AG09309 (cell line): ENCODE results near the gene TEPSIN.
A peak's percentile ranks its signal among the peaks of the same experiment; 100 is the strongest.

ENCODE experiments used
- DNase-seq: peaks from one replicate; pipeline ENCODE4 v3.0.0-alpha.2; 2010; ENCODE audit warnings: low read depth
- H3K4me3 ChIP-seq: 2 replicates; pipeline ENCODE4 v1.5.1; 2011; ENCODE audit warnings: mild to moderate bottlenecking, low read depth, low read length, moderate library complexity; ENCODE audit not compliant: control insufficient read depth
- TF ChIP-seq, protein P1 (sequence below): IDR thresholded peaks from 2 replicates; pipeline ENCODE4 v1.5.1; 2011; ENCODE audit warnings: mild to moderate bottlenecking, low read depth, low read length, inconsistent platforms; ENCODE audit not compliant: insufficient read depth, control insufficient read depth; ENCODE audit errors: missing control alignments

TEPSIN gene

DNA sequence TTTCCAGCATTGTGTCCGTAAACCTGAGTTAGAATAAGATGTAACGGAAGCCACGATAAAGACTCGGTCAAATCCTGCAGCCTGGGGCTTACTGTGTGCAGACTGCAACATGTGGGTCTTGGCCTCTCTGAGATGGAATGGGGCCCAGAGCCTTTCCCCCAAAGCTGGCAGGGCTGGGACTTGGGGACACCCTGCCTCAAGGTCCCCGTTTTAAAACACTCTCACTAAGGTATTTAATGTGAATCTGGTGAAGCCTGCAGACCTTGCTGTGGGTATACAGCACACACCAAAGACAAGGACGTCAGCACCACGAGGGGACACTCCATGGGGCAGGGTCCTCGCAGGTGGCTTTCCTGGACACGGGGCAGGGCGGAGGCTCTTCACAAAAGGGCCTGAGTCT, 2.3 kb upstream of the TEPSIN start:
- TF ChIP-seq, protein P1, sequence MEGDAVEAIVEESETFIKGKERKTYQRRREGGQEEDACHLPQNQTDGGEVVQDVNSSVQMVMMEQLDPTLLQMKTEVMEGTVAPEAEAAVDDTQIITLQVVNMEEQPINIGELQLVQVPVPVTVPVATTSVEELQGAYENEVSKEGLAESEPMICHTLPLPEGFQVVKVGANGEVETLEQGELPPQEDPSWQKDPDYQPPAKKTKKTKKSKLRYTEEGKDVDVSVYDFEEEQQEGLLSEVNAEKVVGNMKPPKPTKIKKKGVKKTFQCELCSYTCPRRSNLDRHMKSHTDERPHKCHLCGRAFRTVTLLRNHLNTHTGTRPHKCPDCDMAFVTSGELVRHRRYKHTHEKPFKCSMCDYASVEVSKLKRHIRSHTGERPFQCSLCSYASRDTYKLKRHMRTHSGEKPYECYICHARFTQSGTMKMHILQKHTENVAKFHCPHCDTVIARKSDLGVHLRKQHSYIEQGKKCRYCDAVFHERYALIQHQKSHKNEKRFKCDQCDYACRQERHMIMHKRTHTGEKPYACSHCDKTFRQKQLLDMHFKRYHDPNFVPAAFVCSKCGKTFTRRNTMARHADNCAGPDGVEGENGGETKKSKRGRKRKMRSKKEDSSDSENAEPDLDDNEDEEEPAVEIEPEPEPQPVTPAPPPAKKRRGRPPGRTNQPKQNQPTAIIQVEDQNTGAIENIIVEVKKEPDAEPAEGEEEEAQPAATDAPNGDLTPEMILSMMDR, result no peak

DNA sequence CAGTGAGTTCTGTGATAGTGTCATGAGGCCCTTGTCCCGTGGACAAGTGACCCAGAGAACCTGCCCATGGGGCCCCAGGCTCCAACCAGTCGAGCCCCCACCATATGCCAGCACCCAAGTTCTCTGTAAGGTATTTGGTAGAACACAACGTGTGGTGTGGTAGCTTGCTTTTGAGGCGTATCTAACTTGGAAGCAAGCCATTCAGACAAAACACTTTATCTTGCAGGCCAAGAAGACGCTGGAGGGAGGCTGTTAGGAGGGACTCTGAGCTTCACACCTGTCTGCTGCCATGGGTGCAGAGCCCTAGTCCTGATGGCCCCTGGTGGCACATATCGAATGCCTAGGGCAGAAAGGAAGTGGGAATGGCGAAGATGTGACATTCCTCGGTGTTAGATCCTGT, 1.9 kb upstream of the TEPSIN start:
- H3K4me3 ChIP-seq, result no peak overlapping the region
- TF ChIP-seq, protein P1, result no peak
- DNase-seq, result no peak

More for the DNA sequence above, 2.3 kb upstream of the TEPSIN start:
- no peak for DNase-seq
- H3K4me3 ChIP-seq, result no peak overlapping the region

DNA sequence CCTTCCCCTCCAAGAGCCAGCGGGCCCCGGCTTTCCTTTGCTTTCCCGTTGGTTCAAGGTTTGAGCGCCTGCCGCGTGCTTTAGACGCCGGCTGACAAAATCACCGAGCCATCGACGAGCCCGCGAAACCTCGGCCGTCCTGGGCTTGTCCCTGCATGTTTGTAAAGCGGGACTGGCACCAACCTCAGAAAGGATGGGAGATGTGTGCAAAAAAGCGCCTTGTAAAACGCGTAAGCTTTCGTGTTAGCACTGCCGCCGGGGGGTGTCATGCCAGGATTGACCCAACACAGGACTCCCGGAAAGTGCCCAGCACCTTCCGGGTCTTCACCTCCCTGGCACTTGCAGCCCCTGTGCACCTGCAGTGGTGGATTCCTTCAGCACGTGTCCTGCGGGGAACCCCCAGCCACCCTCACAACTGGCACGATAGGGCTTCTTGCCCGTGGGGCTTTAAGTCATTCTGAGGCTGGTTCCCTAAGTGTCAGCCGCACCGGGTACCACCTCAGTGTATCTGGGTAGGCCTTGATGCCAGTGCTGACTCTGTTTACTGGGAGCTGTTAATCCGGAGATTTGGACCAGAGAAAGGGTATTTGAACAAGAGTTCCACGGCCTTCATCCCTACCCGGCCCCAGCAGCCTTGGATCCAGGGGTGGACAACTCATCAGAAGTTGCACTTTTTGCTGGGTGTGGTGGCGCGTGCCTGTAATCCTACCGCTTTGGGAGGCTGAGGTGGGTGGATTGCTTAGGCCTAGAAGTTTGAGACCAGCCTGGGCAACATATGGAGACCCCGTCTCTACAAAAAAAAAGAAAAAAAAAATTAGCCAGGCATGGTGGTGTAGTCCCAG, 1.1 kb upstream of the TEPSIN start:
- TF ChIP-seq, protein P1, result no peak
- H3K4me3 ChIP-seq, result peak overlapping the region; percentile 52
- DNase-seq, result no peak

DNA sequence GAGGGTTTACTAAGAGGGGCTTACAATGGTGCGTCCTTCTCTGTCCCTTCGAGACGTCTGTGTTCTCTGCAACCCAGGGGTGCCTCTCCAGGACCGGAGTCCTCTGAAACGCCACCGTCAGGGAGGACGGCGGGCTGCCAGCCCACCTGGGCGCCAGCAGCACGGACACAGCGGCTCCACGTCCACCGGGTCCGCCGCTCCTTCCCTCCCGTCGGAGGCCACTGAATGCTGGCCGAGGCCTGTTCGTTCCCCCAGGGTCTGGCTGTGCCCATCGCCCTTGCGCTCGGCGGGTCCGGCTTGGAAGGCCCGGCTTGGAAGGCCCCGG, 403 bp downstream of the TEPSIN start:
- no peak for DNase-seq
- H3K4me3 ChIP-seq, result peak overlapping the region; percentile 54
- TF ChIP-seq, protein P1, result no peak

DNA sequence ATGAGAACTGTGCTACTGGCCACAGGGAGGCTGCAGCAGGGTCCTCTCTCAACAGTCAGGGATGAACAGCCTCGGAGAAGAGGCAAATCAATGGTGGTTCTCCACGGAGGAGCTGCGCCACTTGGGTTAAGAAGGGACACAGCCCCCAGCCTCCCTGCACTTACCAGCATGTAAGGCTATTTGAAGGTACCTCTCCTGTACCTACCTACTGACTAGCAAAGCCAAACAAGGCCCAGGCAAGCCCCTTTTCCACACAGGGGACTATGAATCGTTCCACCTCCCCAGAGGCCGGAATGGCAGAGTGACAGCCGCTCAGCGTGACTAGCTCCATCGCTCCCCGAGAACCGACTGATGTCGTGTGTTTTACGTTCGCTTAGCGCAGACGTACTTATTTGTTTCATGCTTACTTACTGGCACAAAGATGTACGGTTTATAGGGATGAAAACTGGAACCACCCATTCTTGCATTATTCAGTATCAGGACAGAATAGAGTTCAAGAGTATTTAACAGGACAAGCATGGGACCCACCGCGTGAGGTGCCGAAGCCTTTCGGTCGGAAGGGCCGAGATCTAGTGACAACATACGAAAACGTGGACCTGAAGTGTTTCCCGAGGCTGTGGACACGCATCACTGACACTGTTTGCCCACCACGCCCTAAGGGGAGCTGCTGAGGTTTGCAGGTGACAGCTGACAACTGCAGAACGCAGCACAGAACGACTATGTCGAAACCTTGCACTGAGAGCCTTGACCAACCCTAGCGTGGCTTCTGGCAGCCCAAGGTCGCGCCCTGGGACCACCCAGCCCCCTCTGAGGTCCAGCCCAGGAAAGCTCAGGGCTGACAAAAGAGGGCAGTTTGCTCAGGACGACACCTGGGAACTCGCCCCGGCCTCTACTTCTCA, 1.0 kb downstream of the TEPSIN start:
- peak overlapping the region; percentile 54 for H3K4me3 ChIP-seq
- DNase-seq, result no peak
- TF ChIP-seq, protein P1, result no peak

DNA sequence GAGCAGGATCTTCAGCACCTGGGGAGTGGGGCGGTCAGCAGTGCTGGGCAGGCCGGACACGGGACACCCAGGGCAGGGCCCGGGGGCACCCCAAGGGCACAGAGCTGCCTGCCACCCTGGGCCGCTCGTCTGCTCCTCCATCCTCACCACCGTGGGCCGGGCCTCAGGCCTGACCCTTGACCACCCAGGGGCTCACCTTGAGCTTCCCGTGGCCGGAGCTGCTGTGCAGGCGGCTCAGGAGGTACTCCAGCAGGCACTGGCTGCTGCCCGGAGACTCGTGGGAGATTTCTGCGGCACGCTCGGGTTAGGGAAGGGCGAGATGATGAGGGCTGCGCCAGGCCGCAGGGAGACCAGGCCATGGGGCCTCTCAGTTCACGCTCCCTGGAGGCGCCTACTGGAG, 2.1 kb downstream of the TEPSIN start:
- no peak overlapping the region for H3K4me3 ChIP-seq
- TF ChIP-seq, protein P1, result no peak
- no peak for DNase-seq
